GM11168 (cell line): Measurements from ENCODE around the gene RPS8.
"Not testable (repeated sequence)": the region's sequence is repeated elsewhere in the genome, so short reads cannot be mapped to it uniquely, and the experiment has no call there.

ENCODE experiments used
- in situ Hi-C: fragments of 300-500 bp; cut with MboI; formaldehyde crosslinking; loops from one replicate; pipeline ENCODE4 v1.12.0; 2022; ENCODE audit warnings: low sequenced_read_pairs; ENCODE audit not compliant: unreplicated experiment

The RPS8 gene

DNA sequence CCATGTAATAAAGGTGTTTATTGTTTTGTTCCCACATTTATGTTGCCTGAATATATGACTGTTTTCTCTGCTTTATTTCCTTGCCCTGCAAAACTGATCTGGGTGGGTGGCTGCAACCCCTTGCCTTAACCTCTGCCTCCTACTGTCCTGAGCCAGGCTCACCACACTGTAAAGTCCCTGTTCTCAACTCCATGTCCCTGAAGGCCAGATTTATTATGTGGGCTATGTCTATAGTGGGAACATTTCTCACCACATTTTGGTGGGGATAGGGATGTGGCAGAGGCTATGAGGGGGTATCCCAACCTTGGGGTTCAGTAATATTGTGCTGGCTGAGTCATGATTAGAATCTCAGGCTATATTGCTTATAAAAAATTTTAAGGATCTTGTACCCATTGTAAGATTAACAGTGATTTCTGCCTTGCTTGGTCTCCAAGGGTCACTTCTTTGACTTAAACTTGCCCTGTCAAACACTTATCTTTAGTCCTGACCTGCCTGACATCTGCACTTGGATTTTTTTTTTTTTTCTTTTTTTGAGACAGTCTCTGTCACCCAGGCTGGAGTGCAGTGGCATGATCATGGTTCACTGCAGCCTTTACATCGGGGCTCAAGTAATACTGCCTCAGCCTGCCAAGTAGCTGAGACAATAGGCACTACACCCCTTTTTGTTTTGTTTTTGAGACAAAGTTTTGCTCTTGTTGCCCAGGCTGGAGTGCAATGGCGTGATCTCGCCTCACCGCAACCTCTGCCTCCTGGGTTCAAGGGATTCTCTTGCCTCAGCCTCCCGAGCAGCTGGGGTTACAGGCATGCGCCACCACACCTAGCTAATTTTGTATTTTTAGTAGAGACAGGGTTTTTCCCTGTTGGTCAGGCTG lies 3.6 kb downstream of the RPS8 start:
- in situ Hi-C loops: no loop called here

DNA sequence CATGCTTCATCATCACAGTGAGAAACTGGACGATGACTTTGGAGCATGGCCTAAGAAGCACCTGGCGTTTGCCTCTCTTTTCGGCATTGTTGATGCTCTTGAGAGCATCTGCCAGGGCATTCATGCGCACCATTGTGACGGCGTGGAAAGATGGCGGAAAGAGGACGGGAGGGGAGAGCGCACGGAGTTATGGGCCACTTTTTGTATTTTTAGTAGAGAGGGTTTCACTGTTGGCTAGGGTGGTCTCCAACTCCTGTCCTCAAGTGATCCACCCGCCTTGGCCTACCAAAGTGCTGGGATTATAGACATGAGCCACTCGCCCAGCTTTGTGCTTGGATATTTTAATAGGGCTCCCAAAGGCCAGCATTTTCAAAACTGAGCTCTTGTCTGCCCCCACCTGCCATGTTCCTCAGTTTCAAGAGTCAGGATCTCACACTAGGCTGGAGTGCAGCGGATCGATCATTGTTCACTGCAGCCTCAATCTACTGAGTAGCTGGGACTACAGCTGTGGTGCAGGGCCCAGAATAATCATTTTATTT lies 5.3 kb downstream of the RPS8 start:
- in situ Hi-C loops: no loop called here

DNA sequence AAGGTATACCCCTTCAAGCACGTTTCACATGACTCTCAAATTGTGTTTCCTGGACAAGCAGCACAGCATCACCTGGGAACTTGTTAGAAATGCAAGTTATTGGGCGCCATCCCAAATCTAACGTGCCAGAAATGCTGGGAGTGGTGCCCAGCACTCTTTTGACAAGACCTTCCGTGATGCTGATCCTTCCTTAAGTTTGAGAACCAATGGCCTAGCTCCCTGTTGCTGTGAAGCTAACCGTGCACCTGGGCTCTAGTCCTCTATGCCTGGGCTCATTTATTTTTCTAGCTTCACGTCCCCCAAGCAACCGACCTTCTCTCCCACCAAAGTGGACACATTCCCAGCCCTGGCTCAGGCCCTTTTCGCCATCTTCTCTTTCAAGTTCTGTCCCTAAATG lies 8.4 kb downstream of the RPS8 start:
- in situ Hi-C loops: no loop called here

DNA sequence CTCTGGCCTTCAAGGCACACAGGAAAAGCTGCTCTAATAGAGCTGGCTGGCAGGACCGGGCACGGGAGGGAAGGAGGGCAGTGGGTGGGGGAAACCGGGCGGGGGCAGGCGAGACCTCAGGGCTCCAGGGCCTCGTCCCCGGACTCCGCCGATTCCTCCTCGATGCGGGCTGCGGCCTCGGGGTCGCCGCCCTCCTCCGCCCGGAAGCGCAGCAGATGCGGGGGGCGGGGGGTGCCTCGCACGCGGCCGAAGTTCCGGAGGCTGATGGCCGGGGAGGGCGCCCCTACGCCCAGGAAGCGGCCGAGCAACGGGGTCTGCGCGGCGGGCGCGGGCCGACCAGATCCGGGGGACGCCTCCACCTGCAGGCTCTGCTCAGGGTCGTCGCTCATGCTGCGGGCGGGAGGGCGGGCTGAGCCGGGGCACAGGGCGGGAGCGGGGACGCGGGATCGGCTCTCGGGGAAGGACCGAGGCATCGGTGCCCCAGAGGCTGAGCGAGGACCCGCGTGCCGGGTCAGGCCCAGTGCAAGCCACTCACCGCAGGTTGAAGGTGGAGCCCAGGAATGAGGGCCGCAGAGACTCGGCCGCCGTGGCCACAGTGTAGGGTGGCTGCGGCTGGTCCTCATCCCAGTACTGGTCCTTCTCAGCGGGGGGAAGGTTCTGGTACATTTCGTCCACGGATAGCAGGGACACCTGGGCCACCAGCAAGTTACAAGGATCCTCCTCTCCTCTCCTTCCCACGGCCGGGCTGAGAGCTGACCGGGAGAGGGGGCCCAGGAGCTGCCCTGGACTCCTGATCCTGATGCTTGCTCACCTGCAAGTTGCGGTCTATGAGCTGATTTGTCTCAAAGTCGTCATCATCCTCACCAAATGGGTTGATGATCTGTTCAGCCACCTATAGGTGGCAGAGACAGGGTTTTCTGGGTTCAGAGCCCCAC lies 9.0 kb downstream of the RPS8 start:
- in situ Hi-C loops: no loop called here

DNA sequence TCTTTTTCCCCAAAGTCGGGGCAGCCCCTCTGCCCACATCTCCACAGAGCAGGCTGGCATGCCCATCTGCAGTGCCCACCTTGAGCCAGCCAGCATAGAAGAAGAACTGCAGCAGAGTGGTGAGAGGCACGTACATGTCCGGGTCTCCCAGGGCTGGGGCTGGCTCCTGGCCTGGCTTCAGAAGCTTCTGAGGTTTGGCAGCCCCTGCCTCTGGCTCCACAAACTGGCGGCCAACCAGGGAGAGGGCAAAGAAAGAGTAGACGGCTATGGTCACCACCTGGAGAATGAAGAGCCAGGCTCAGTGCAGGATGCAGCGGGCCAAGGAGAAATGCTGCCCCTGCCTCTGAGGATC lies 9.7 kb downstream of the RPS8 start:
- in situ Hi-C loops: no loop called here

DNA sequence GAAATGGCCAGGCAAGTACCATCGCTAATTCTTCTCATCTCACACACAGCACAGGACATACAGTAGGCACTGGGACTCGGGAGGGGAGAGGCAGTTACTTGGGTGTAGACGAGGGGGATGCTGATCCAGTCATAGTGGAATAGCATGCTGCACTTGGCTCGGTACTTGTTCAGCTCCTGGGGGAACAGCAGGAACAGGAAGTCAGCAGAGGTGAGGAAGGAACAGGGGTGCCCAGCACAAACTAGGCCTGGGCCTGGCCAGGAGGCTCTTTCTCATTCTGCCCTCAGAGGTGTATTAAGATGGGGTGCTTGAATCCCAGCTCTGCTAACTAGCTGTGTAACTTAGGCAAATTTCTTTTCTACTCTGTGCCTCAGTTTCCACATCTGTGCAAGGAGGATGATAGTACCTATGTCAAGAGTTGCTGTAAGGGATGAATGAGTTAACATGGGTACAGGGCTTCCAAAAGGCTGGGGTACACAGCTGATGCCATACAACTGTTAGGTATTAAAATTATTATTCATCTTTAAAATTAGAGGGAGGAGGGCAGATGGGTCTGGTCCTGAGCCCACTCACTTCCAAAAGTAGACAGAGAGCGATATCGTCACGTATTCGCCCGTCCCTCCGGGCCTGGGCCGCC lies 10.3 kb downstream of the RPS8 start:
- in situ Hi-C loops: no loop called here

DNA sequence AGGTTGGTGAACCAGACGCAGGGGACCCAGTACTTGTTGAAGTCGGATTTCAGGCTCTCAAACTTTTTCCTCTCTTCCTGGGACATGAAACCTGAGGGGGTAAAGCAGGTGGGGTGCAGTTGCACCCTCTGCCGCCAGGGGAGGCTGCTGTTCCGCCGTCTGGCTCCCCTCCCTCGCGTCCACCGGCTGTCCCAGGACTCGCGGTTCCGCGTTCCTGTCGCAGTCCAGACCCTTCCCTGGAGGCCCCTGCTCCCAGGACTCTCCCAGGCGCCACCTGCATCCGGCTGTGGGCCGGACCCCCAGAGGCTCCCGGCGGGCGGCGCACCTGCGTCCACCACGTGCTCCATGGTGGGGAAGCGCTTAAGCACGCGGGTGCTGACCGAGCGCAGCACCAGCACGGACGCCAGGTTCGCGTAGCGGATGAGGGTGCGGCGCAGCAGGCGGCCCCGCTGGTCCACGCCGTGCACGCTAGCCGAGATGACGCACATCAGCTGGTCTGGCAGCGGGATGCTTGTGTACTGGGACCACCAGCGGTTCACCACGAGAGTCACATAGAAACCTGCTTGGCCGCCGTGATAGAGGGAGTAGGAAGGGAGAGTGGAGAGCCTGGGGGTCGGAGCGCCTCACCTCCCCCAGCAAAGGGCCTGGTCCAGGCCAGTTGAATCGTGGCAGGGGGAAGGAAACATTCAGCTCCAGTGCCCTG lies 10.9 kb downstream of the RPS8 start:
- in situ Hi-C loops: no loop called here

DNA sequence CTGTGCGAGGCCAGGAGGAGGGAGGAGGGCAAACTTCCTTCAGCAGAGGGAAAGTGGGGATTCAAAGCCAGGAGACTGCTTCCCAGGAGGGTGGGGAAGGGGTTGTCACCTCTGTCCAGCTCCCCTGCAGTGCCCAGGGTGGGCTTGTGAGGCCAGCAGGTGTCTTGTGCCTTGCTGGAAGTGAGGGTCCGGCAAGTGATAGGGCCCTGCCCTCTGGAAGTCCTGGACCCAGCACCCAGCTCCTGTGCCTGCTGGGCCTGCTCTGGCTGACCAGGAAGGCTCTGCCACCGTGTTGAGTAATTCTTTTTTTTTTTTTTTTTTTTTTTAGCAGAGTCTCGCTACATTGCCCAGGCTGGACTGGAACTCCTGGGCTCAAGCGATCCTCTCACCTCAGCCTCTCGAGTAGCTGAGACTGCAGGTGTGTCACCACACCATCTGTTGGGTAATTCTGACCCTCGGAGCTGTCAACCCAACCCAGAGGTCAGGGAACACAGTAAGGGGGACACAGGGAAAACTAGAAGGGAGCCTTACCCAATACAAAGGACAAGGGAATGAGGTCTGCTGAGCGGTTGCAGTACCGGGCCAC lies 11.6 kb downstream of the RPS8 start:
- in situ Hi-C loops: no loop called here

DNA sequence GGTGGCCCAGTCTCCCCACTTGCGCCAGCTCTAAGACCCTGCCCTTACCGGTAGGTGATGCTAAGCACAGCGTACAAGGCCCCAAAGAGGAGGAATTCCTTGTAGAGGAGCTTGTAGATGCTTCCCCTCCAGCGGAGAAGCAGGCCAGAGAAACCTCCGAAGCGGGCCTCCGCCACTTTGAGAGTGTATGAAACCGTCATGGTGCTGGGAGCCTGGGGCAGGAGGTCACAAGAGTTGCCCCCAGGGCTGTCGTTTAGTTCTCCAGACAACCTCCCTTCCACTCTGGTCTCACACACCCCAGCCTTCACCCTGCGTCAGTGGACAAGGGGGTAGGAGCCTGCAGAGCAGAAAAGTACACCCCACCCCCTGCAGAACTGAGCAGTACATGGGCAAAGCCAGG lies 12.2 kb downstream of the RPS8 start:
- in situ Hi-C loops: no loop called here

DNA sequence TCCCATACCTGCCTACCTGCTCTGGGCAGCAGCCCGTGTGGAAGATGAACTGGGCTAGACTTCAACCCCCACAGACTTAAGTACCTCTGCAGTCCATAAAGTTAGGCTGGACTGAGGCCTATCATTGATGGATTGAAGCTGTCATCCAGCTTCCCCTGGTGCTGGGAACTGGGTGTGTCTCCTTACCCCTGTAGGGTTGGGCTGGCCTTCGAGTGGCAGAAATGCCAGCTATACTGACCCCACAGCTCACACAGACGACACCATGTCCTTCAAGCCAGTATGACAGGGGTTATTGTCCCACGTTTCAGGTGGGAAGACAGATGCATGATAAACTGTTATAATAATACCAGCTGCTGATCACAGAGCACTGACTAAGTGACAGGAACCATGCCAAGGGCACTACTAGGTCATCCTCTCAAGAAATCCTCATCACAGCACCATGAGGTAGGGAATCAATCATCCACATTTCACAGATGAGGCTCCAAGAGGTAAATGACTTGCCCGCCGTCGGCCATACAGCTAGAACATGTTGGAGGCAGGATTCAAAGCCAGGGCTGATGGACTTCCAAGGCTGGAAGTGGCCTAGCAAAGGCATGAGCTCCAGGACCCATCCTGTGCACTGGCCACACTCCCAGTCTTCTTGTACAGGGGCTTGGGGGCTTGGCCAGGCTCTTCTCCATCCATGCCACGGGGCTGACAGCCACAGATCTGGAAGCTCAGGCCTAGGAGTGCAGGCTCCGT lies 12.9 kb downstream of the RPS8 start, which contains the start of gene BEST4:
Gene BEST4, minus strand, starts transcription at position 51 of the 741 bp plus-strand sequence. CDS start 465 bp downstream, outside the sequence.
- in situ Hi-C loops: no loop called here

DNA sequence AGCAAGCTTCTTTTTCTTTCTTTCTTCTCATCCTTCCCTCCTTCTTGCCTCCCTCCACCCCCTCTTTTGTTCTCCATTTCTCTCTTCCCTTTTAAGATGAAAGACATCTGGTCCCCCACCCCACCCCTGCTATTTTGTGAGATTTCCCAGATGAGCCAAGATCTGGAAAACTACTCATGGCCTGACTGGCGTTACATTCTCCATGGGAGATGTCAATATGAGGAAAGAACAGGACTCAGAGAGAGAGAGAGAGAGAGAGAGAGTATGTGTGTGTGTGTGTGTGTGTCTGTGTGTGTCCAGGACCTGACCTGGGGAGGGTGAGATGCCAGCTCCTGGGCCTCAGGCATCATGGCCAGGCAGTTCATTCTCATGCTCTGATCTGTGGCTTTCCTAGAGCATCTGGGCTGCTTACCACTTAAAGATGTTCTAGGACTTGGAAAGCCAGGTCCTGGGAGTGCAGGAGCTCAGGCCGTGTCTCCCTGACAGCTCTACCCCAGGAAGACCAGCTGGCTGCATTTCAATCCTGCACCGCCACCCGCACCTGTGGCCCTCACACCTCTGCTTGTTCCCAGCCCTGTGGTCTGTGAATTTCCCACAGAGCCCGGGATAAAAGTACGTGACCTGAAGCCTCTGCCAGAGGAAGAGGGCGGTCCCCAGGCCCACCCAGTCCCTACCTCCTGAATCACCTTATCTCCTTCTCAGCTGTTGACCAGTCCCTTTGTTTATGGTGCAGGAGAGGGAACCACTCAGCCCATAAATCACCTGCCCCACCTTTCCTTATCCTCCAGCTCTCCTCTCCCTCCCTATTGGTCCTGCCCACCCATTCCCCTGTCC lies 15.8 kb downstream of the RPS8 start:
- in situ Hi-C loops: no loop called here

DNA sequence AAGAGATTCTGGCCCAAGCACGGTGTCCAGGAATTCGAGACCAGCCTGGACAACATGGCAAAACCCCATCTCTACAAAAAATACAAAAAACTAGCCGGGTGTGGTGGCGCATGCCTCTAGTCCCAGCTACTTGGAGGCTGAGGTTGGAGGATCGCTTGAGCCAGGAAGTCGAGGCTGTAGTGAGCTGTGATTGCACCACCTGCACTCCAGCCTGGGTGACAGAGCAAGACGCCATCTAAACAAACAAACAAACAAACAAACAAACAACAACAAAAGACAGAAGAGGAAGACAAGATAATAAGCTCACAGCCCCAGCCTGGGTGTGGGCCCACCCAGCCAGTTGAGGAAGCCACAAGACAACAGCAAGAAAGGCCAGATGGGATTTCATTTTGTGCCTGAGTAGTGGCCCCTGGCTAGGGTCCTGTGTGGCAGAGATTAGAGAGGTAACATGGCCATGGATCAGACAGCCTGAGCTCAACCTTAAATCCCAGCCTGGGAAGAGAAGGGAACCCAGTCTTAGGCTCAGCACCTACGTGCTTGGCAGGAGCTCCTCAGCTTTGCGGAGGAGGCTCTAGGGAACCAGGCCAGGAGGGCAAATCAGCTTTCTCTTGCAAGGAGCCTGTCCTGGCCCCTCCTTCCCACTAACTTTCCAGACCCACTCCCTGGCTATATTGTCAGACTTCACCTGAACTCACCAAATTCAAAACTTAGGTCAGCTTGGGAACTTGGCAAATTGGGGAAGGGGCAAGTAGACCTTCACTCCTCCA lies 17.6 kb downstream of the RPS8 start:
- in situ Hi-C loops: no loop called here

DNA sequence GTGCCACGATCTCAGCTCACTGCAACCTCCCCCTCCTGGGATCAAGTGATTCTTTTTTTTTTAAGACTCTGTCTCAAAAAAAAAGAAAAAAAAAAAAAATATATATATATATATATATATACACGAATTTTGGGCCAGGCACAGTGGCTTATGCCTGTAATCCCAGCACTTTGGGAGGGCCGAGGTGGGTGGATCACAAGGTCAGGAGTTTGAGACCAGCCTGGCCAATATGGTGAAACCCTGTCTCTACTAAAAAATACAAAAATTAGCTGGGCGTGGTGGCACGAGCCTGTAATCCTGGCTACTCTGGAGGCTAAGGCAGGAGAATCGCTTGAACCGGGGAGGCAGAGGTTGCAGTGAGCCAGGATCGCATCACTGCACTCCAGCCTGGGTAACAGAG lies 22.5 kb downstream of the RPS8 start:
- in situ Hi-C loops: not testable (repeated sequence)

DNA sequence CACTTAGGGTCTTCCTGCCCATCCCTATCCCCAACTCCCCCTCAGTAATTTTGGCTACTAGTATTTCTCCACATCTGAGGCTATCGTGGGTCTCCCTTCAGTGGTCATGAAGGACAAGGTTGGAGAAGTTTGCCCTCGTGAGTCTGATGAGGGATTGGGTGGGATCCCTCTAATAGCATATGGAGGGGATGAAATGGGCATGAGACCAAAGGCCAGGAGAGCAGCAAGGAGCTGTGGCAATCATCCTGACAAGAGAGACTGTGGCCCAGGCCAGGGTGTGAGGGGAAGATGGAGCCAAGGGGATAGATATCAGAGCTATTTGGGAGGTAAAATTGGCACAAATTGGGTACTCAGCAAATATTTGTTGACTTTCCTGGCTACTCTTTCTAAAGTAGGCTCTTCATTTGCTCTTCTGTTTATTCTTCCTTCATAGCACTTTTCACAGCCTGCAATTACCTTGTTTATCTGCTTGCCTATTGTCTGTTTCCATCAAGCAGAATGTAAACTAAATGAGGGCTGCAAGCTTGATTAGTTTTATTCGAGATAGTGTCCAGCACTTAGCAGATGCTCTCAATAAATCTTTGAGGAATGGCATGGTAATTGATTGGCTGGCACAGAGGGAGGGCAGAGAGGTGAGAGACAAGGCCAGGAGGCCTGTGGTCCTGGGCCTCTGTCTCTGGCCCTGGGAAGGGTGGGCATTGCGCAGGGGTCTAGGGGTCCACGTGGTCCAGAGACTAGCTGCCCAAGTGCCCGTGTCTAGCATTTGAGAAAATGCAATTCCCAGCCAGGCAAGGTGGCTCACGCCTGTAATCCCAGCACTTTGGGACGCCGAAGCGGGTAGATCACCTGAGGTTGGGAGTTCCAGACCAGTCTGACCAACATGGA lies 23.4 kb downstream of the RPS8 start:
- in situ Hi-C loops: no loop called here

DNA sequence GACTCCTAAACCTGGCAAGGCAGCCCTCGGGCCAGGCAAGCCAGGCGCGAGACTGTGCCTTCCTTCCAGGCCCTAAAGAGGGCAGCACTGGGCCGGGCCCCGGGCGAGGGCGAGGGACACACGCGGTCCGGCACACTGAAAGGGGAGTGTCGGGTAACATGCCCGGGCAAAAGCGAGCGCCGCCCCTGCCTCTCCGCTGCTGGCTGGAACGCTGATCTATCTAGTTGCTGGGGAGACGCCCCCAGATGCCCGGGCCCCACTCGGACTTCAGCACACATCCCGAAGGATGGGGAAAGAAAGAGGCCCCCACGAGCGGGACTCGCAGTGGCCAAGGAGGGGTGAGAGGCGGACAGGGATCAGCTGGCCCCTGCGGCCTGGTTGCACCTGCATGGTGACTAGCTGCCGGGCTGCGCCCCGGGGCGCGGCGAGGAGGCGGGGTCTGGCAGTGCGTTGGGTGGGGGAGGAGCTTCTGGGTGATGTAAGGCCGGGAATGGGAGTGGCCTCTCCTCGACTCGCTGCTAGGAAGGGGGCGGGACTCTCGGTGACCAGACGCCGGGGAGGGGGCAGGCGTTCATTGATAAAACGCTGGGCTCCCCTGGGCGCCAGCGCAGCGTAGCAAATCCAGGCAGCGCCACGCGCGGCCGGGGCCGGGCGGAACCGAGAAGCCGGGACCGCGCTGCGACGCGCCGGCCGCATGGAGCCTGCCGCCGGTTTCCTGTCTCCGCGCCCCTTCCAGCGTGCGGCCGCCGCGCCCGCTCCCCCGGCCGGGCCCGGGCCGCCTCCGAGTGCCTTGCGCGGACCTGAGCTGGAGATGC lies 24.6 kb downstream of the RPS8 start, which contains the start of gene PLK3:
Gene PLK3, plus strand, starts transcription at position 608 of the 815 bp plus-strand sequence. Its CDS starts 87 bp downstream, at position 695.
- in situ Hi-C loops: no loop called here
